ENCODE data around the gene GNPAT.
A peak's percentile ranks its signal among the peaks of the same experiment; 100 is the strongest.

The GNPAT gene

DNA sequence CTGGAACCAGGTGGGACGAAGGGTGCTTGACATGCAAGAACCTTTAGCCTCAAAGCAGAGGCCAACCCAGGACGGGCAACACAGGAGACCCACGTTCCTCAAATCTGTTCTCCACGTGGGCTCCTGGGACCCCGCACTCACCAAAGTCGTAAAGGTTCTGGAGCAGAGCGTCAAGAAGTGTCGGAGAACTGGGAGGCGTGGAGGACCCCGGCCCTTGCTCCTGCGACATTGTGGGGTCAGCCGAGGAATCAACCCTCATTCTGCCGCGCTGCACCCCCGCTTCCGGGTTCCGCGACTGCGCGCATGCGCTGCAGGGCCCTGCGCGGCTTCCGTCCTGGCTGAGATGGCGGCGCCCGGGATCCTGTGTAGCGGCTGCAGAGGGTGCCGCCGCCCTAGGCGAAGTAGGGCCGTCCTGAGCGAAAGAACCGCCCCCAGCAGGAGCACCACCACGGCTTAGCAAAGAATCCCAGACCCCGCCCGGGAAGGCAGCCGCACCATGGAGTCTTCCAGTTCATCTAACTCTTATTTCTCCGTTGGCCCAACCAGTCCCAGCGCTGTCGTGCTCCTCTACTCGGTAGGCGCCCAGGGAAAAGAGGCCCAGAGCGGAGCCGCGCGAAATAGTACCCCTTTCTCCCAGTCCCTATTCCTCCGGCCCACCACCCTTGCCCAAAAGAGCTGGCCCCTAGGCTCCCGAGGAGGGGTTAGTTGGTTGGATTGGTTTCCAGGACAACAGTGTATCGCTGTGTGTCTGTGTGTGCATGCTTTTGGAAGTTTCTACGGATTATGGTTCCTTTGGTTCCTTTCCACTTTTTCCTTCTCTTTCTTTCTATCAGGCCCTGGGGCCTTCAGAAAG lies at the start of gene GNPAT (continued):
- TF ChIP-seq ZNF701 (tag by site-specific recombination; IDR thresholded peaks at IDR 0.05) (no peak), ZFP69B (tag by site-specific recombination; IDR thresholded peaks at IDR 0.05) (peak; percentile 52; the same call in 1 of the 2 replicates), ZNF660 (tag by site-specific recombination; IDR thresholded peaks at IDR 0.05) (peak; percentile 83), OSR2 (tag by site-specific recombination; IDR thresholded peaks at IDR 0.05) (peak; percentile 81), ZFP37 (tag by site-specific recombination; IDR thresholded peaks at IDR 0.05) (peak; percentile 87; the same call in 1 of the 2 replicates), ZFHX2 (tag by site-specific recombination; conservative IDR thresholded peaks at IDR 0.05) (peak; percentile 67), ZNF561 (tag by site-specific recombination; IDR thresholded peaks at IDR 0.05; ENCODE audit: borderline replicate concordance) (peak; percentile 95), ZNF335 (tag by site-specific recombination; conservative IDR thresholded peaks at IDR 0.05) (peak; percentile 86), ZXDB (tag by site-specific recombination; IDR thresholded peaks at IDR 0.05) (peak; percentile 83), YY1 (tag by site-specific recombination; IDR thresholded peaks at IDR 0.05) (peak; percentile 93), PRDM10 (tag by site-specific recombination; IDR thresholded peaks at IDR 0.05) (peak; percentile 94), ZNF223 (tag by site-specific recombination; IDR thresholded peaks at IDR 0.05) (no peak), ZFP3 (tag by site-specific recombination; IDR thresholded peaks at IDR 0.05; ENCODE audit: low read depth) (no peak), ZNF341 (tag by site-specific recombination; IDR thresholded peaks at IDR 0.05; ENCODE audit: low read depth) (peak; percentile 9; the same call in 1 of the 2 replicates), KLF1 (tag by site-specific recombination; IDR thresholded peaks at IDR 0.05) (peak; percentile 22)
- TF ChIP-seq, protein P1, sequence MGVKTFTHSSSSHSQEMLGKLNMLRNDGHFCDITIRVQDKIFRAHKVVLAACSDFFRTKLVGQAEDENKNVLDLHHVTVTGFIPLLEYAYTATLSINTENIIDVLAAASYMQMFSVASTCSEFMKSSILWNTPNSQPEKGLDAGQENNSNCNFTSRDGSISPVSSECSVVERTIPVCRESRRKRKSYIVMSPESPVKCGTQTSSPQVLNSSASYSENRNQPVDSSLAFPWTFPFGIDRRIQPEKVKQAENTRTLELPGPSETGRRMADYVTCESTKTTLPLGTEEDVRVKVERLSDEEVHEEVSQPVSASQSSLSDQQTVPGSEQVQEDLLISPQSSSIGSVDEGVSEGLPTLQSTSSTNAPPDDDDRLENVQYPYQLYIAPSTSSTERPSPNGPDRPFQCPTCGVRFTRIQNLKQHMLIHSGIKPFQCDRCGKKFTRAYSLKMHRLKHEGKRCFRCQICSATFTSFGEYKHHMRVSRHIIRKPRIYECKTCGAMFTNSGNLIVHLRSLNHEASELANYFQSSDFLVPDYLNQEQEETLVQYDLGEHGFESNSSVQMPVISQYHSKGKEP (tag by site-specific recombination; IDR thresholded peaks at IDR 0.05), result no peak
- TF ChIP-seq, protein P2, sequence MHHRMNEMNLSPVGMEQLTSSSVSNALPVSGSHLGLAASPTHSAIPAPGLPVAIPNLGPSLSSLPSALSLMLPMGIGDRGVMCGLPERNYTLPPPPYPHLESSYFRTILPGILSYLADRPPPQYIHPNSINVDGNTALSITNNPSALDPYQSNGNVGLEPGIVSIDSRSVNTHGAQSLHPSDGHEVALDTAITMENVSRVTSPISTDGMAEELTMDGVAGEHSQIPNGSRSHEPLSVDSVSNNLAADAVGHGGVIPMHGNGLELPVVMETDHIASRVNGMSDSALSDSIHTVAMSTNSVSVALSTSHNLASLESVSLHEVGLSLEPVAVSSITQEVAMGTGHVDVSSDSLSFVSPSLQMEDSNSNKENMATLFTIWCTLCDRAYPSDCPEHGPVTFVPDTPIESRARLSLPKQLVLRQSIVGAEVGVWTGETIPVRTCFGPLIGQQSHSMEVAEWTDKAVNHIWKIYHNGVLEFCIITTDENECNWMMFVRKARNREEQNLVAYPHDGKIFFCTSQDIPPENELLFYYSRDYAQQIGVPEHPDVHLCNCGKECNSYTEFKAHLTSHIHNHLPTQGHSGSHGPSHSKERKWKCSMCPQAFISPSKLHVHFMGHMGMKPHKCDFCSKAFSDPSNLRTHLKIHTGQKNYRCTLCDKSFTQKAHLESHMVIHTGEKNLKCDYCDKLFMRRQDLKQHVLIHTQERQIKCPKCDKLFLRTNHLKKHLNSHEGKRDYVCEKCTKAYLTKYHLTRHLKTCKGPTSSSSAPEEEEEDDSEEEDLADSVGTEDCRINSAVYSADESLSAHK (tag by site-specific recombination; IDR thresholded peaks at IDR 0.05), result peak; percentile 55; the same call in 1 of the 2 replicates

GRCh38 chr1:231192620-231193163 lies 48.3 kb upstream of the GNPAT start:
- no peaks in the 10 kb centered on the region for H3K4me1 ChIP-seq (ENCODE audit: control insufficient read depth, insufficient read depth, low read length)
- H3K36me3 ChIP-seq (ENCODE audit: control insufficient read depth in 2 of 2, insufficient read depth in 1 of 2, low read length in 2 of 2), result no peaks in the 10 kb centered on the region
- POLR2A ChIA-PET, result no interaction called here
- no peaks in the 10 kb centered on the region for H3K9me3 ChIP-seq (ENCODE audit: control insufficient read depth, insufficient read depth, low read depth, low read length)
- CTCF ChIA-PET, result interaction anchor here (0.5 kb wide), 1 partner anchor 135 kb away, joined by 3 read pairs; no protein-coding TSS in a partner anchor
- no peak overlapping the region for H3K4me3 ChIP-seq (ENCODE audit: low read depth, low read length)
- H3K27ac ChIP-seq (ENCODE audit: extremely low read depth, low read depth, low read length), result no peak overlapping the region
- TF ChIP-seq ZNF335 (tag by site-specific recombination; conservative IDR thresholded peaks at IDR 0.05), result no peak
- TF ChIP-seq ZNF302 (tag by site-specific recombination; IDR thresholded peaks at IDR 0.05; ENCODE audit: low read depth), result no peak
- no peak for TF ChIP-seq RBAK (tag by site-specific recombination; IDR thresholded peaks at IDR 0.05)
- TF ChIP-seq ZBTB49 (tag by site-specific recombination; IDR thresholded peaks at IDR 0.05; ENCODE audit: low read depth), result no peak
- TF ChIP-seq ZBTB7A (tag by site-specific recombination; IDR thresholded peaks at IDR 0.05; ENCODE audit: low read depth), result no peak
- TF ChIP-seq ZNF843 (tag by site-specific recombination; IDR thresholded peaks at IDR 0.05), result no peak
- TF ChIP-seq ZNF19 (tag by site-specific recombination; IDR thresholded peaks at IDR 0.05; ENCODE audit: low read depth), result no peak
- no peak for TF ChIP-seq ZNF404 (tag by site-specific recombination; IDR thresholded peaks at IDR 0.05)

All from HEK293 (cell line).